CD1c-positive myeloid dendritic cell (primary cell): Measurements from ENCODE around the gene CCDC88C.
"Not testable (repeated sequence)": the region's sequence is repeated elsewhere in the genome, so short reads cannot be mapped to it uniquely, and the experiment has no call there.

Source experiments
- DNase-seq: peaks from one replicate; pipeline ENCODE4 v3.0.0-alpha.2; 2016; ENCODE audit errors: extremely low spot score

CCDC88C gene

GRCh38 chr14:91271639-91272038, 146.0 kb downstream of the CCDC88C start:
- no peak for DNase-seq

GRCh38 chr14:91270619-91271018, 147.0 kb downstream of the CCDC88C start:
- no peak for DNase-seq

GRCh38 chr14:91270188-91270587, 147.4 kb downstream of the CCDC88C start:
- DNase-seq = no peak

GRCh38 chr14:91269076-91269991, 148.3 kb downstream of the CCDC88C start:
- no peak for DNase-seq

GRCh38 chr14:91267965-91268437, 149.6 kb downstream of the CCDC88C start:
- no peak for DNase-seq

- DNase-seq = not testable (repeated sequence)
These were observed 151.3 kb downstream of the CCDC88C start for GRCh38 chr14:91266276-91266675.

GRCh38 chr14:91265404-91265803, 152.2 kb downstream of the CCDC88C start:
- no peak for DNase-seq

- DNase-seq = peak; percentile 32
These were observed 153.2 kb downstream of the CCDC88C start for GRCh38 chr14:91264151-91265150.

- no peak for DNase-seq
These were observed 154.3 kb downstream of the CCDC88C start for GRCh38 chr14:91263329-91263728.

GRCh38 chr14:91261986-91262549, 155.6 kb downstream of the CCDC88C start:
- no peak for DNase-seq

GRCh38 chr14:91261115-91261514, 156.5 kb downstream of the CCDC88C start:
- no peak for DNase-seq

GRCh38 chr14:91258876-91259275, 158.7 kb downstream of the CCDC88C start:
- DNase-seq = no peak

GRCh38 chr14:91258011-91258618, 159.5 kb downstream of the CCDC88C start:
- DNase-seq = peak; percentile 33

- DNase-seq = no peak
These were observed 160.2 kb downstream of the CCDC88C start for GRCh38 chr14:91257328-91258010.

GRCh38 chr14:91256661-91257060, 161.0 kb downstream of the CCDC88C start:
- DNase-seq = no peak

- DNase-seq = no peak
These were observed 162.5 kb downstream of the CCDC88C start for GRCh38 chr14:91255026-91255695.

GRCh38 chr14:91254461-91254860, 163.2 kb downstream of the CCDC88C start:
- no peak for DNase-seq

- no peak for DNase-seq
These were observed 163.8 kb downstream of the CCDC88C start for GRCh38 chr14:91253795-91254323.

- DNase-seq = peak; percentile 58
These were observed 164.5 kb downstream of the CCDC88C start for GRCh38 chr14:91252871-91253794.
